Astrocyte (in vitro differentiated cells and primary cell): ENCODE measurements around the gene JAZF1.

ENCODE experiments used
- EZH2 ChIP-seq: IDR thresholded peaks from 2 replicates; pipeline ENCODE4 v1.6.1; 2012; ENCODE audit warnings: mild to moderate bottlenecking, low read length, inconsistent platforms; ENCODE audit not compliant: insufficient read depth
- TF ChIP-seq, protein P1 (sequence below): IDR thresholded peaks from 2 replicates; pipeline ENCODE4 v1.5.1; 2011; ENCODE audit warnings: low read depth, mild to moderate bottlenecking, inconsistent platforms, low read length, moderate library complexity; ENCODE audit not compliant: insufficient read depth

DNA sequence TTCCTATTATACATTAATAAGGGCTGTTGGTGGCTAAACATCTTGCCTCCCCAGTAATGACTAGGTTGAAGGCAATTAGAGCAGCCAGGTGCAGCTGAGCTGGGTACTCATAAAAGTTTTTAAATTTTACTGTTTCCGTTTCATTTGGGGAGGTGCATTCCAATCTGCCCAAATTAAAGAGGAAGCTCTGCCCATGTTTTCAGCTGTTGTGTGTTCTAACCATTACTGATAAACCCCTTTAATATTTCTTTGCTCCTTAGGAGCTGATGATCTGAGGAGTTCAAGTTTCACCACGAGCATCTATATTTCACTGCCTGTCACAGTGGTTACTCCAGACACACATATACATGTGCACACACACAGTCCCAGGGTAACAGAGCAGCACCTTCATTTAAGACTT lies 94.4 kb downstream of the JAZF1 start:
- TF ChIP-seq, protein P1, sequence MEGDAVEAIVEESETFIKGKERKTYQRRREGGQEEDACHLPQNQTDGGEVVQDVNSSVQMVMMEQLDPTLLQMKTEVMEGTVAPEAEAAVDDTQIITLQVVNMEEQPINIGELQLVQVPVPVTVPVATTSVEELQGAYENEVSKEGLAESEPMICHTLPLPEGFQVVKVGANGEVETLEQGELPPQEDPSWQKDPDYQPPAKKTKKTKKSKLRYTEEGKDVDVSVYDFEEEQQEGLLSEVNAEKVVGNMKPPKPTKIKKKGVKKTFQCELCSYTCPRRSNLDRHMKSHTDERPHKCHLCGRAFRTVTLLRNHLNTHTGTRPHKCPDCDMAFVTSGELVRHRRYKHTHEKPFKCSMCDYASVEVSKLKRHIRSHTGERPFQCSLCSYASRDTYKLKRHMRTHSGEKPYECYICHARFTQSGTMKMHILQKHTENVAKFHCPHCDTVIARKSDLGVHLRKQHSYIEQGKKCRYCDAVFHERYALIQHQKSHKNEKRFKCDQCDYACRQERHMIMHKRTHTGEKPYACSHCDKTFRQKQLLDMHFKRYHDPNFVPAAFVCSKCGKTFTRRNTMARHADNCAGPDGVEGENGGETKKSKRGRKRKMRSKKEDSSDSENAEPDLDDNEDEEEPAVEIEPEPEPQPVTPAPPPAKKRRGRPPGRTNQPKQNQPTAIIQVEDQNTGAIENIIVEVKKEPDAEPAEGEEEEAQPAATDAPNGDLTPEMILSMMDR, result no peak
- no peak for TF ChIP-seq EZH2
